D341Med (cell line): ENCODE measurements around the gene SOSTDC1.
"Not testable (repeated sequence)": the region's sequence is repeated elsewhere in the genome, so short reads cannot be mapped to it uniquely, and the experiment has no call there.

Source experiments
- DNase-seq: peaks from one replicate; pipeline ENCODE4 v3.0.0; 2012; ENCODE audit warnings: low spot score

The SOSTDC1 gene, protein sequence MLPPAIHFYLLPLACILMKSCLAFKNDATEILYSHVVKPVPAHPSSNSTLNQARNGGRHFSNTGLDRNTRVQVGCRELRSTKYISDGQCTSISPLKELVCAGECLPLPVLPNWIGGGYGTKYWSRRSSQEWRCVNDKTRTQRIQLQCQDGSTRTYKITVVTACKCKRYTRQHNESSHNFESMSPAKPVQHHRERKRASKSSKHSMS

DNA sequence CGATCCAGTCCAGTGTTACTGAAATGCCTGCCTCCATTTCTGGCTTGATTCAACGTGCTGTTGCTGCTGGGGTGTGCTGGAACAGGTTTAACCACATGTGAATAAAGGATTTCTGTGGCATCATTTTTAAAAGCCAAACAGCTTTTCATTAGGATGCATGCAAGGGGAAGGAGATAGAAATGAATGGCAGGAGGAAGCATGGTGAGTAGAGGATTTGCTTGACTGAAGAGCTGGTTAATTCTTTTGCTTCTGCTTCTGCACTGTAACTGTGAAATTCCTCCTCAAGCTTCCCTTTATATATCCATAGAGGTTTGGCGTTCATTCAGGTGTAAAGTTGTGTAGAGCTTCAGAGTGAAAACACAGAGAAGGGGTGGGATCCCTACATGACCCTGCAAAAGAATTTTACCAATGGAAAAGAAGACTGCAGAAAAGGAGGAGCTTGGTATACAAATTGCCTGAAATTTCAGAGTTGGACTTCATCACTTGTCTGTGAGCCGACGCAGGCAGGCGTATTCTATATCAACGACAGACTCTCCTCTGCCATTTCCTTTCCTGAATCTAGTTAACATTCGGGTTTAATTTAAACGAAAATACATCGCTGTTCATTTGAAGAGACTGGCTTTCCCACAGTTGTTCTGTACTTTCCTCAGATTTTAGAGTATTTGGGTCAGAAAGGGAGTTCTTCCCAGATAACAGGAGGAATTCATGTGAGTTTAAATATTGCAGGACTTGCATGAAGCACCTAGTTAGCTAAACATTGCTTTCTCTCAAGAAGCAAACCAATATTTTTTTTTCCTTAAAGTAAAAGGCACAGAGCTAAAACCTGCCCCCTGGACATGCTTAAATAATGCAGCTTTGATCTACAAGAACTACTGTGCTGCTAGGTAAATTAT lies at the start of gene SOSTDC1:
Gene SOSTDC1 (minus strand): TSS at position 270 of the 893 bp plus-strand sequence. CDS start 70 bp downstream, at position 200.
- DNase-seq = no peak

DNA sequence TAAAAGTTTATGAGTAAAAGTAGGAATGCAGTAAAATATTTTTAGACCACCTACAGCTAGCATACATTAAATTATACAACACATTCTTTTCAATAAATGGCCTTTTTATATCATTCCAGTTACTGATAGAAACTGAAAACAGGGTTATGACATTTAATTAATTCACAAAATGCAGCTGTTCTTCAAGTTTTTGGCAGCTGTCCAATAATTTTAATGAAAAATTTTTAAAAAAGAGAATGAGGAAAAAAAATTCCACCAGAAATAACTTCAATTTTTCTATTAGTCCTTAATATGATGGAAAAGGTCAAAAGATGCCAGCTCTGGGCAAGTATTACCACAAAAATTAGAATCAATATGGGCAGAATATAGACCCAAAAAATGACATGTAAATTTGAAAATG lies 49.2 kb upstream of the SOSTDC1 start:
- DNase-seq = no peak

GRCh38 chr7:16514271-16514670 lies 48.7 kb upstream of the SOSTDC1 start:
- no peak for DNase-seq

DNA sequence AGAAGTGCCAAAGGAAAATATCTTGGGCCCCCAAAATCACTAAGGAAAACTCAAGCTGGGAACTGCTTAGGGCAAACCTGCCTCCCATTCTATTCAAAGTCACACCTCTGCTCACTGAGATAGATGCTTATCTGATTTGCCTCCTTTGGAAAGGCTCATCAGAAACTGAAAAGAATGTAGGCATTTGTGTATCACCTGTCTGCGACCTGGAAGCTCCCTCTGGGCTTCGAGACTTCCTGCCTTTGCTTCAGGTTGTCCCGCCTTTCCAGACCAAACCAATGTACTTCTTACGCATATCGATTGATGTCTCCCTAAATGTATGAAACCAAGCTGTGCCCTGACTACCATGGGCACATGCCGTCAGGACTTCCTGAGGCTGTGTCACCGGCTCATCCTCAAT lies 46.6 kb upstream of the SOSTDC1 start:
- no peak for DNase-seq

DNA sequence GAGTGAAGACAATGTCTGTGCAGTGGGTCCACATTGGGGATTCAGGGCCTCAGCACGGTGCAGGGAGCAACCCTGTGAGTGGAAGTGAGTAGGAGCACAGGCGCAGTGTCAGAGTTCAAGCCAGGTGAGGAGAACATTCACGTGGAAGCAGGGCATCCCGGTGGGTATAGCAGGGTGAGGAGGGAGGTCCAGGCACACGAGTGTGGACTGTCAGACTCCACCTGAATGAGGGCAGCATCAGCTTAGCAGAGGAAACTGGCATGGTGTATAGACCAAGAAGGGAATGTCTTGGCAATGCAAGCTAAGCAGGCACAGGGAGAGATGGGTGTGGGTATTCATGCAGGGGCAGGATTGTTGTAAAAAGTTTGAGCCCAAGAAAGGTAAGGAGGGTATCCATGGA lies 45.8 kb upstream of the SOSTDC1 start:
- DNase-seq = no peak

DNA sequence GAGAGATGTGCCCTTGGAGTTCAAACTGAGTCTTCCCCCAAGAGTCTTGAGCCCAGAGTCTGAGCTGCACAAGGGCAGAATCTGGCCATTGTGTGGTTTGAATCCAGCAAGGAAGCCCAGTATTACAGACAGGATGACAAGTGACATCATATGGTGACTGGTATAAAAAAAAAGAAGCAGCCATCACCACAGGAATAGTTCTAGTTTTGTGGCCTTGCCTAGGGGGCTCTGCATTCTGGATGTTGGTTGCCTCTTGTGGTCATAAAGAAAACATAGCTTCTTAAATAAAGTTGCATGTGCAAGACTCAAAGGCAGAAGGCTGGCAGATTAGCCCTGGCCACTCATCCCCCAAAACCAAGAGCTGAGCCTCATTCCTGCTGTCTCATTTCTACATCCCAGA lies 44.3 kb upstream of the SOSTDC1 start:
- DNase-seq = no peak

GRCh38 chr7:16506422-16506821 lies 40.9 kb upstream of the SOSTDC1 start:
- not testable (repeated sequence) for DNase-seq

- no peak for DNase-seq
These were observed 38.5 kb upstream of the SOSTDC1 start for GRCh38 chr7:16504019-16504418.

DNA sequence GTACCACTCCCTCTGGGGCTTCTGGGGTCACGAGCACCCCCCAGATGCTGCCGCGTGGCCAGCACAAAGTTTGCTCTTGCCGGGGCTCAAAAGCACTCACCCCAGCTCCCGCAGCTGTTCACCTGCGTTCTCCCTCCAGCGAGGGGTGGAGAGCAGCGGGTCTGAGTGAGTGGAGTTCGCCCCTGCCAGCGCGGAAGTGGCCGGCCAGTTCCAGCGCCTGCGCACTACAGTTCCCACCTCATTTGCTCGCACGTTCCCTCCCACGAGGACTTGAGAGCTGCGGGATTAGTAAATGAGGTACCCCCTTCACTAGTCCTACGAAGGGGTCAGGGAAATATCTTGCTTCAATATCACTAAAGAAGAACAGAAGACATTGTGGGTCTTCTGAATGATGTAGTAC lies 36.8 kb upstream of the SOSTDC1 start:
- no peak for DNase-seq

GRCh38 chr7:16498122-16498521 lies 32.6 kb upstream of the SOSTDC1 start:
- DNase-seq = no peak

DNA sequence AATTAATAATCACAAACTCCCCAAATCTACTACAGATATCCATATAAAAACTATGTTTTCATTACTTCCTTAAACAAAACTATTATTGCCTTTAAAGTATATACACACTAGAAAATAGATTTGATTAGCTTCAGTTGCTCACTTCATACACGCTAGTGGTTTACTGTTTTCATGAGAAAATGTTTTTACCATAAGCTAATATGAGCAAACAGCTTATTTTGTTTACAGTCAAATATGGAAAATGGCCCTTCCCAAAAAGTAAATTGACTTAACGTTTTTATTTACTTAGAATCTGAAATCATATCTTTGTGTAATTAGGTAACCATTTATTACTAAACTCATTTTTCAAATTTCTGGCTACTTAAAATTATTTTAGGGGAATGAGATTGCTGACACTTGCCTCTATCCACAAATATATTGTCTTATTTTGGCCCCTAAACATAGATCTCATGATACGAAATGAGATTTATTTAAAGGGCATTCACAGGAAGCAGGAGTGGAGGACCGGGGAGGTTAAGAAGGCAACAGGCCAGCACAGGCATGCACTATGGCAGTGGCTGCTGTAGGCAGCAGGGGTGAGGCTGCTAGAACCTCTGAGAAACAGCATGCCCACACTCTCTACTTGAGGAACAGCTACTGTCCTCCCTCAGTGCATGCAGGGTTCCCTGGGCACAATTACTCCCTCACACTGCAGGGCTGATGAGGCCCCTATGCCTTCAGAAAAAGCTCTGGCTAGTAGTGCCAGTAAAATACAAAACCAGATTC lies 29.6 kb upstream of the SOSTDC1 start:
- DNase-seq = no peak

DNA sequence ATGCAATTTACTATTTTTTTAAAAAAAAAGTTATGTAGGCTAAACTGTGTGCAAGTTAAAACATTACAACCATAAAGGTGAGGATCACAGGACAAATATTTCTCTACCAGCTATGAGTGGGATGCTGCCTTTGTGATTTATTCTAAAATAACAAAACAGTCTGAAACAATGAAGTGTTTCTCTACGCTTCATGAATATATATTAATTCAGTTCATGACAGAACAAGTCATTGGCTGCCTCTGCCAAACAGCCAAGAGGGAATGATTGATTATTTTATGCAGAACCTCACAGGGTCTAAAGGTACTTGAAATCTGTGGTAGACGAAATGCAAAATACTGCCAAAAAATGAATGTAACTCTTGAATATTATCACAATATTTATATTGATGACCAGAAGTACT lies 29.0 kb upstream of the SOSTDC1 start:
- no peak for DNase-seq

- no peak for DNase-seq
These were observed 27.7 kb upstream of the SOSTDC1 start for GRCh38 chr7:16493266-16493665.

GRCh38 chr7:16492513-16493062 lies 27.1 kb upstream of the SOSTDC1 start:
- no peak for DNase-seq

- DNase-seq = no peak
These were observed 25.6 kb upstream of the SOSTDC1 start for GRCh38 chr7:16491148-16491547.

DNA sequence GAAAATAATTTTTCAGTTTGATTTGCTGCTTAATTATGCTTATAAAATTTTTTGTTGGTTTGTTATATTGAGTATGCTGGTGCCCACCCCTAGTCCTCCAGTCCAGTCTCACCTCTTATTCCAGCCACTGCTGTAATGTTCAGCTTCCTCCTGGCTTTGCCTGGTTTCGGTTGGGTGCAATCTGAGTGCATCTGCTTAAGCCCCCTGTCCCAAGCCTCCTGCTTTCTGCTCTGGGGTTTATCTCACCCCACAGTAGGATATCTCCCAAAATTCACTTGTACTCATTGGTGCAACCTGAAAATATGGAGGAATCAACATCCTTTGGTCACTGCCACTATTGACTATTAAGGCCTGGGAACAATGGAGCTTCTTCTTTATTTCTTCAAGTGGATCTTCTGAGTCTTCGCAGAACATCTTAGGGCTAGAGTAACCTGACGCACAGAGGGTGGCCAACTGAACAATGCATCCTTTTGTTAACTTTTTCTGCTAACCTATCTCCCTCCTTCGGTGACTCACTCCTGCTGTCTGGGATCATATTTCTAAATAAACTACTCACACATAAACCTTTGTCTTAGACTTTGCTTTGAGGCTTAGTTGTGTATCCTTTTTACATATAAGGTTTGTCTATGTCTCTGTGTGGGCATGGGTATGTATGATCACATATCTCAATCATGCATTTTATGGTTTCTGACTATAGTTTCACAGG lies 19.1 kb upstream of the SOSTDC1 start:
- no peak for DNase-seq

GRCh38 chr7:16479591-16479990 lies 14.1 kb upstream of the SOSTDC1 start:
- no peak for DNase-seq

GRCh38 chr7:16479161-16479560 lies 13.6 kb upstream of the SOSTDC1 start:
- DNase-seq = no peak

- no peak for DNase-seq
These were observed 6.4 kb upstream of the SOSTDC1 start for GRCh38 chr7:16471933-16472332.

DNA sequence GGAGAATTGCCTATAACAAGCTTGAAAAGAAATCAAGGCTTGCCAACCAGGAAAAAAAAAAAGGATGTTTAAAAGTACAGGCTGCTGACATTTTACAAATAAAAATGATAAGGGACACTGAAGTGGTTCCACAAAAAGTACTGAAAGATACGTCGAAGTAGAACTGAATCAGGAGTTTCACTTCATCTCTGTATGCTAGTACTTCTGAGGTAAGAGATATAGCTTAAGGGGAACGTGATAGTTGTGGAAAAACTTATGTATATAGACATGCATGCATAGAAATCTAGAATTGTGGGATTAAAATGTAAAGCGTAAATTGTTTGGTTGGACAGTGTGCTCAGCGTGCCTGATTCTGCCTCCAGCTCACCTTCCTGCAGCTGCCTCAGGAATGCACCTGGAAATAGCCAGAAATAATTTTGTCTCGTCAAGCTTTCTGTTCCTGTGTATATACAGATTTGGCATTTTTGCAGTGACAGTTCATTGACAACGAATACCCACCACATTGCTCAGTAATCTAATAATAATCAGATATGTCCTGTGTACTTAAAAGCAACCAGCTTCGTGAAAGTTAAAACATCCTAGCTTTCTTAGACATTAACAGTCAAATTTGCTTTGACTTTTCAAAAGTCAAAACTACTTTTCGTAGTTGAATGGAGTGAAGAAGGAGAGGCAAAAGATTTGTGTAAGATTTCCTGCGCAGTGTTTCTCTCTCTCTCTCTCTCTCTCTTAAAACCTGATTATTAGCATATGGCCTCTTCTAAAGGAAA lies 1.4 kb downstream of the SOSTDC1 start:
- DNase-seq = no peak

- DNase-seq = no peak
These were observed 2.0 kb downstream of the SOSTDC1 start for GRCh38 chr7:16463520-16463919.
